Fibroblast of villous mesenchyme (primary cell): ENCODE measurements around the gene TREML4. TPM values are rescaled to one million over a fixed set of nuclear protein-coding genes. Genes with fewer than 3 reads are reported as not detected.
"Not testable (repeated sequence)": the region's sequence is repeated elsewhere in the genome, so short reads cannot be mapped to it uniquely, and the experiment has no call there.

Source experiments
- DNase-seq: peaks from one replicate; pipeline ENCODE4 v3.0.0-alpha.2; 2010; ENCODE audit warnings: low read depth
- H3K4me3 ChIP-seq: 2 replicates; pipeline ENCODE4 v1.5.1; 2011; ENCODE audit warnings: low read depth, mild to moderate bottlenecking, low read length
- CTCF ChIP-seq: IDR thresholded peaks from 2 replicates; pipeline ENCODE4 v1.5.1; 2012; ENCODE audit warnings: low read depth, mild to moderate bottlenecking, low read length; ENCODE audit not compliant: insufficient read depth
- total RNA-seq: library from RNA; depleted of rRNA; stranded (reverse); fragments of >200 nt; gene quantifications from 2 replicates; pipeline ENCODE4 v1.2.3, GENCODE V29; 2012

The TREML4 gene
- total RNA-seq, 1 donor, result not detected

GRCh38 chr6:41187924-41188886 is 39.9 kb upstream of the TREML4 start:
- no peak for TF ChIP-seq CTCF
- no peak overlapping the region for H3K4me3 ChIP-seq
- no peak for DNase-seq

- DNase-seq, H3K4me3 ChIP-seq: not testable (repeated sequence)
Observed at GRCh38 chr6:41189046-41189445, 39.1 kb upstream of the TREML4 start.

- no peak for TF ChIP-seq CTCF
Observed at GRCh38 chr6:41189967-41190366, 38.2 kb upstream of the TREML4 start.

GRCh38 chr6:41190791-41191190 is 37.4 kb upstream of the TREML4 start:
- no peak for DNase-seq
- no peak overlapping the region for H3K4me3 ChIP-seq
- no peak for TF ChIP-seq CTCF

More at GRCh38 chr6:41189967-41190366, 38.2 kb upstream of the TREML4 start:
- H3K4me3 ChIP-seq, result no peak overlapping the region
- no peak for DNase-seq

GRCh38 chr6:41191569-41191968 is 36.6 kb upstream of the TREML4 start:
- no peak overlapping the region for H3K4me3 ChIP-seq
- peak; percentile 6 for DNase-seq
- peak; percentile 45 for TF ChIP-seq CTCF

- no peak for TF ChIP-seq CTCF
- H3K4me3 ChIP-seq, result no peak overlapping the region
- DNase-seq, result no peak
Observed at GRCh38 chr6:41193171-41193734, 34.9 kb upstream of the TREML4 start.

GRCh38 chr6:41193884-41194283 is 34.3 kb upstream of the TREML4 start:
- no peak for TF ChIP-seq CTCF
- H3K4me3 ChIP-seq, result no peak overlapping the region
- DNase-seq, result no peak
